Caco-2 (cell line): ENCODE data around the gene ALG11. TPM values are rescaled to one million over a fixed set of nuclear protein-coding genes. Genes with fewer than 3 reads are reported as not detected.
A peak's percentile ranks its signal among the peaks of the same experiment; 100 is the strongest.

Source experiments
- BruUV-seq: library from RNA; stranded (reverse); fragments of 400-500 nt; replicated peaks from 2 replicates; lab custom pipeline; 2021; lab: Mats Ljungman, UMichigan
- CTCF ChIA-PET: fragments of 300-600 bp; sonication (Branson Sonifier 250); formaldehyde crosslinking; loops from one replicate; lab custom pipeline; 2022; ENCODE audit warnings: antibody characterized with exemption; lab: Charles Lee
- POLR2A ChIA-PET: fragments of 300-600 bp; sonication (Branson Sonifier 250); formaldehyde crosslinking; loops from one replicate; lab custom pipeline; 2022; ENCODE audit warnings: antibody characterized with exemption; lab: Charles Lee
- DNase-seq, 2 experiments: peaks; one replicate each; pipeline versions ENCODE4 v3.0.0 to v3.0.0-alpha.2; 2020 to 2022
- H3K27me3 ChIP-seq: replicated peaks from 2 replicates; pipeline ENCODE4 v1.6.0; 2011; ENCODE audit warnings: low read length; ENCODE audit not compliant: control insufficient read depth, insufficient read depth
- H3K36me3 ChIP-seq: 2 replicates; pipeline ENCODE4 v1.5.1; 2011; ENCODE audit warnings: low read length; ENCODE audit not compliant: control insufficient read depth, insufficient read depth
- H3K4me1 ChIP-seq: fragments of 250-450 bp; sonication (Bioruptor Pico); 2 replicates; pipeline ENCODE4 v1.5.1; 2020; ENCODE audit warnings: mild to moderate bottlenecking
- H3K4me3 ChIP-seq: 2 replicates; pipeline ENCODE4 v1.5.1; 2011; ENCODE audit warnings: low read depth, mild to moderate bottlenecking, control low read depth, low read length
- H3K9me3 ChIP-seq: fragments of 250-450 bp; sonication (Bioruptor Pico); 2 replicates; pipeline ENCODE4 v1.5.1; 2020; ENCODE audit warnings: mild to moderate bottlenecking, moderate library complexity
- H3K27ac Mint-ChIP-seq: one replicate; pipeline ENCODE4 v1.8.0; 2022; ENCODE audit warnings: mixed read lengths; ENCODE audit not compliant: unreplicated experiment
- H3K27me3 Mint-ChIP-seq: one replicate; pipeline ENCODE4 v1.8.0; 2022; ENCODE audit warnings: mixed read lengths; ENCODE audit not compliant: insufficient read depth, unreplicated experiment
- H3K36me3 Mint-ChIP-seq: one replicate; pipeline ENCODE4 v1.8.0; 2022; ENCODE audit warnings: mild to moderate bottlenecking, mixed read lengths; ENCODE audit not compliant: insufficient read depth, unreplicated experiment
- H3K4me1 Mint-ChIP-seq: one replicate; pipeline ENCODE4 v1.8.0; 2022; ENCODE audit warnings: low read depth, mixed read lengths; ENCODE audit not compliant: unreplicated experiment
- H3K4me3 Mint-ChIP-seq: one replicate; pipeline ENCODE4 v1.8.0; 2022; ENCODE audit warnings: mild to moderate bottlenecking, moderate library complexity, mixed read lengths; ENCODE audit not compliant: unreplicated experiment
- H3K9me3 Mint-ChIP-seq: one replicate; pipeline ENCODE4 v1.8.0; 2022; ENCODE audit warnings: mixed read lengths; ENCODE audit not compliant: unreplicated experiment
- intact Hi-C: fragments of 100-400 bp; cut with micrococcal nuclease; formaldehyde crosslinking; loops from one replicate; pipeline ENCODE4 v1.10.0; 2022; ENCODE audit not compliant: unreplicated experiment
- total RNA-seq: library from RNA; stranded (reverse); gene quantifications from 2 replicates; pipeline ENCODE4 v1.2.3, GENCODE V29; 2022
- TF ChIP-seq, protein P1 (sequence below), 2 experiments: fragments of 200-600 bp in 1 of 2; IDR thresholded peaks; 1 replicate in 1 of 2; 2 replicates in 1 of 2; pipeline versions ENCODE4 v1.5.1 to v1.8.0; 2011 to 2022; ENCODE audit warnings: antibody characterized with exemption in 1 of 2, control low read depth in 1 of 2, inconsistent platforms in 1 of 2, low read depth in 1 of 2, low read length in 1 of 2, mild to moderate bottlenecking in 1 of 2, moderate library complexity in 1 of 2; ENCODE audit not compliant: insufficient read depth in 1 of 2, severe bottlenecking in 1 of 2, unreplicated experiment in 1 of 2

Gene ALG11
- total RNA-seq, 1 experiment from 2014 or later, result 47.7 TPM

DNA sequence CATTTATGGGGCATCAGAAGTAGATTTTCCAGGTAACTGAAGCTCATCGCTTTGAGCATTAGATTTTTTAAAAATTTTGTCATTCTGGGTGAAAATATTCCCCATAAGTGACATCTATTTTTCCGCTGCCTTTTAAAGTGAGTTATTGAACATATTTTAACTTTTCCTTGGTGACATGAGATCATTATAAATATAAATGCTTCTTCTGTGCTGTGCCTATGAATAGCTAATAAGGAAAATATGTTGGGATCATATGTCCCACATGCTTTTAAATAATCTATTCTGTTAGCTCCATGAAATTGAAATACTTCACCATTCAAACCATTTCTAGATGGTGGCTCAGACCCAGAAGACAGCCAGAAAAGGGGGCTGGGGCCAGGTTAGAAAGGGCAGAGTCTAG lies 15.0 kb upstream of the ALG11 start:
- H3K4me1 Mint-ChIP-seq, result peaks cover 54% of the 10 kb centered on the region
- intact Hi-C loops, result loop anchor here (1.0 to 5.0 kb wide), 3 partner anchors 85 to 140 kb away; no protein-coding TSS in a partner anchor
- Histone ChIP-seq H3K9me3 (no peaks in the 10 kb centered on the region), H3K27me3 (no peaks in the 10 kb centered on the region), H3K4me3 (no peak overlapping the region), H3K4me1 (peaks cover 58% of the 10 kb centered on the region), H3K36me3 (no peaks in the 10 kb centered on the region)
- no peaks in the 10 kb centered on the region for H3K36me3 Mint-ChIP-seq
- ChIA-PET POLR2A (interaction anchor here (3.2 kb wide), 1 partner anchor 18 kb away, joined by 14 read pairs; no protein-coding TSS in a partner anchor), CTCF (interaction anchor here (3.1 to 3.7 kb wide), 2 partner anchors 16 to 131 kb away, joined by 10 to 36 read pairs; partner anchors contain the start of genes ALG11 and NEK5)
- no peaks in the 10 kb centered on the region for H3K9me3 Mint-ChIP-seq
- H3K27ac Mint-ChIP-seq, result peak overlapping the region; percentile 83
- no peaks in the 10 kb centered on the region for H3K27me3 Mint-ChIP-seq
- TF ChIP-seq, protein P1, sequence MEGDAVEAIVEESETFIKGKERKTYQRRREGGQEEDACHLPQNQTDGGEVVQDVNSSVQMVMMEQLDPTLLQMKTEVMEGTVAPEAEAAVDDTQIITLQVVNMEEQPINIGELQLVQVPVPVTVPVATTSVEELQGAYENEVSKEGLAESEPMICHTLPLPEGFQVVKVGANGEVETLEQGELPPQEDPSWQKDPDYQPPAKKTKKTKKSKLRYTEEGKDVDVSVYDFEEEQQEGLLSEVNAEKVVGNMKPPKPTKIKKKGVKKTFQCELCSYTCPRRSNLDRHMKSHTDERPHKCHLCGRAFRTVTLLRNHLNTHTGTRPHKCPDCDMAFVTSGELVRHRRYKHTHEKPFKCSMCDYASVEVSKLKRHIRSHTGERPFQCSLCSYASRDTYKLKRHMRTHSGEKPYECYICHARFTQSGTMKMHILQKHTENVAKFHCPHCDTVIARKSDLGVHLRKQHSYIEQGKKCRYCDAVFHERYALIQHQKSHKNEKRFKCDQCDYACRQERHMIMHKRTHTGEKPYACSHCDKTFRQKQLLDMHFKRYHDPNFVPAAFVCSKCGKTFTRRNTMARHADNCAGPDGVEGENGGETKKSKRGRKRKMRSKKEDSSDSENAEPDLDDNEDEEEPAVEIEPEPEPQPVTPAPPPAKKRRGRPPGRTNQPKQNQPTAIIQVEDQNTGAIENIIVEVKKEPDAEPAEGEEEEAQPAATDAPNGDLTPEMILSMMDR (IDR thresholded peaks at IDR 0.05; ENCODE audit: insufficient read depth in 1 of 2, low read depth in 1 of 2, low read length in 1 of 2, severe bottlenecking in 1 of 2, unreplicated experiment in 1 of 2), result no peak
- DNase-seq, result no peak
- no TSS peak for BruUV-seq
- H3K4me3 Mint-ChIP-seq, result peak overlapping the region; percentile 52

DNA sequence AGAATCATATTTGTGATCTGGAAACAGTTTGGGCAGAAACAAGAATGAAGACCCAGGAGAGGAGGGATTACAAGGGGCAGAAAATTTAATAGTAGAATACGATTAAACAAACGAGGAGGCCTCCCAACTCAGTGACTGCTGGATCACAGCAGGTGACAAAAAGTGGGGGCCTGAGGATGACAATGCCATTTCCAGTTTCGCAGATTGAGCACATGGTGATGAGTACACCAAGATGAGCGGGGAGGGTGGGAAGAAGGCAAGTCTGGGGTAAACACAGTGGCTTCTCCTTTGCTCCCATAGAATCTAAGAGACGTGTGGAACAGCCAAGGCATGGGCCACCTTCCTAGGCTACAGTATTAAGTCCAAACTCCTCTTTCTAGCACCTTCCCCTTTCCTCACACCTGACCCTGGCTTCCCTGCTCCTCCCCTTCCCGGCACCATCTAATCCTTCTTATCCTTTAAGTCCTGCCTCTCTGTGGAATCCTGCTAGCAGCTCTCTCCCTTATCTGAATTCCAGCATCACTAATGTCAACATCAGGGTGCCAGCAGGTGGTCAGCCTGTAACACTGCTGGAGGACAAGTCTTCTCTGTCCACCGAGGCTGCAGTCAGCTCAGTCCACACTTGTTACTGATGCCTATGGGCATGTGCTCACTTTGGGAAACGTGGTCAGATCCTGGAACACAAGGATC lies 14.4 kb upstream of the ALG11 start:
- no peaks in the 10 kb centered on the region for H3K36me3 ChIP-seq
- no peak overlapping the region for H3K4me3 ChIP-seq
- intact Hi-C loops, result loop anchor here (1.0 to 5.0 kb wide), 5 partner anchors 15 to 140 kb away; partner anchors contain the start of gene ALG11
- BruUV-seq, result TSS peak; percentile 36
- POLR2A ChIA-PET, result interaction anchor here (0.7 to 3.2 kb wide), 4 partner anchors 15 to 545 kb away, joined by 3 to 14 read pairs (median 4); partner anchors contain the start of genes ALG11 and INTS6
- CTCF ChIA-PET, result interaction anchor here (1.0 to 3.7 kb wide), 4 partner anchors 15 to 130 kb away, joined by 3 to 36 read pairs (median 6); partner anchors contain the start of genes ALG11 and NEK5
- H3K4me1 ChIP-seq, result peaks cover 58% of the 10 kb centered on the region
- Mint-ChIP-seq H3K27ac (peak overlapping the region; percentile 83), H3K27me3 (no peaks in the 10 kb centered on the region), H3K4me3 (peak overlapping the region; percentile 52), H3K36me3 (no peaks in the 10 kb centered on the region), H3K9me3 (no peaks in the 10 kb centered on the region), H3K4me1 (peaks cover 54% of the 10 kb centered on the region)
- TF ChIP-seq, protein P1 (IDR thresholded peaks at IDR 0.05; ENCODE audit: insufficient read depth in 1 of 2, low read depth in 1 of 2, low read length in 1 of 2, severe bottlenecking in 1 of 2, unreplicated experiment in 1 of 2), result no peak
- no peaks in the 10 kb centered on the region for H3K9me3 ChIP-seq
- H3K27me3 ChIP-seq, result no peaks in the 10 kb centered on the region
- DNase-seq, result peak; percentile 89 to 94

DNA sequence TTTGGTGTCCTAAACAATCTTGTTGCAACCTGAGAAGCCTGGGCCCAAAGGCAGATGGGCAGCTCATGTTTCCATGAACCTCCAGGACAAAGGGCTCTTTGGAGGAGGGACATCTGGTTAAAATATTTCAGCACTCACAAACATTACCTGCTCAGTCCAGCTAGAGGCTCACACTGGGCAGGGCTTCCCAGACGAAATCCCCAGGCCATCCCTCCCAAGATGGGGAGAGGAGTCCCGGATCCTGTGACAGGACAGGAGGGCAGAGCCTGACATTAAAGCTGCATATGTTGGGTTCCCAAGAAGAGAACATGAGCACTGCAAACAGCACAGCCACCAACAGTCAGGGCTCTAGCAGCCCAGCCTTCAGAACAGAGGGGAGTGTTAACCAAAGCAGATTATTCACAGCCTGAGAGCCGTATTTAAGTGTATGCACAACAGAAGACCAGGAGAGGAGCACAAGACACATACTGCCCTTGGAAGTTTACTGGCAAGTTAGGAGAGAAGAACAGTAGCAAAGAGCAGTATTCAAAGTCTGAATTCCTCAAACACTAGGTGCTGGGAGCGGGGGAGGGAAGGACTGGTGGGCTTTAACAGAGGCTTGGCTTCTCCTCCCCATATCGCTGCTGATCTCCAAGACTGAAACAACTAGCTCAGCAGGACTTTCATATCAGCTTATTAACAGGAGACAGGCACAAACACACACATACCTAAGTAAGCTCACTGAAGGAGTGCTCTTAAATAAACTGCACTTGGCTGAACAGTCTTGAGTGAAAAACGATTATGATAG lies 13.3 kb upstream of the ALG11 start:
- peak overlapping the region; percentile 36 for H3K4me3 Mint-ChIP-seq
- Histone ChIP-seq H3K9me3 (no peaks in the 10 kb centered on the region), H3K27me3 (no peaks in the 10 kb centered on the region), H3K36me3 (no peaks in the 10 kb centered on the region), H3K4me1 (peaks cover 58% of the 10 kb centered on the region), H3K4me3 (no peak overlapping the region)
- intact Hi-C loops, result loop anchor here (1.0 to 5.0 kb wide), 4 partner anchors 14 to 142 kb away; partner anchors contain the start of gene ALG11
- TF ChIP-seq, protein P1 (IDR thresholded peaks at IDR 0.05; ENCODE audit: insufficient read depth in 1 of 2, low read depth in 1 of 2, low read length in 1 of 2, severe bottlenecking in 1 of 2, unreplicated experiment in 1 of 2), result no peak
- ChIA-PET CTCF (interaction anchor here (0.8 to 3.7 kb wide), 7 partner anchors 14 to 129 kb away, joined by 3 to 36 read pairs (median 3); partner anchors contain the start of genes ALG11 and NEK5), POLR2A (interaction anchor here (0.5 to 3.2 kb wide), 5 partner anchors 13 to 546 kb away, joined by 3 to 14 read pairs (median 4); partner anchors contain the start of genes ALG11 and INTS6)
- no TSS peak for BruUV-seq
- H3K27me3 Mint-ChIP-seq, result no peaks in the 10 kb centered on the region
- H3K9me3 Mint-ChIP-seq, result no peaks in the 10 kb centered on the region
- DNase-seq, result peak; percentile 39 to 57
- H3K4me1 Mint-ChIP-seq, result peaks cover 54% of the 10 kb centered on the region
- H3K27ac Mint-ChIP-seq, result peak overlapping the region; percentile 83
- no peaks in the 10 kb centered on the region for H3K36me3 Mint-ChIP-seq
